Esophagus muscularis mucosa (tissue), 4 donors: ENCODE results near the gene EFNA1. TPM values are rescaled to one million over a fixed set of nuclear protein-coding genes. Genes with fewer than 3 reads are reported as not detected.

ENCODE experiments used
- DNase-seq: peaks from one replicate; pipeline ENCODE4 v3.0.0-alpha.2; 2017; ENCODE audit errors: extremely low spot score
- H3K27ac ChIP-seq, 4 donors: fragments of 200-600 bp; sonication (generic); replicated peaks in 1 of 4; 1 replicate in 3 of 4; 2 replicates in 1 of 4; pipeline ENCODE4 v1.5.1; 2016 to 2019; ENCODE audit warnings: mild to moderate bottlenecking in 1 of 4
- H3K27me3 ChIP-seq, 4 donors: fragments of 200-600 bp; sonication (generic); one replicate each; pipeline versions ENCODE4 v1.5.1 to v1.6.0; 2016 to 2019
- H3K36me3 ChIP-seq, 4 donors: fragments of 200-600 bp; sonication (generic); one replicate each; pipeline ENCODE4 v1.5.1; 2016 to 2019
- H3K4me1 ChIP-seq, 4 donors: fragments of 200-600 bp; sonication (generic); one replicate each; pipeline ENCODE4 v1.5.1; 2016 to 2019
- H3K4me3 ChIP-seq, 4 donors: fragments of 200-600 bp; sonication (generic); 1 replicate in 2 of 4; 2 replicates in 2 of 4; pipeline ENCODE4 v1.5.1; 2016 to 2019; ENCODE audit warnings: mild to moderate bottlenecking in 4 of 4, moderate library complexity in 1 of 4
- H3K9me3 ChIP-seq, 4 donors: fragments of 200-600 bp; sonication (generic); 1 replicate in 3 of 4; 2 replicates in 1 of 4; pipeline ENCODE4 v1.5.1; 2016 to 2019
- CTCF ChIP-seq, 3 experiments: fragments of 200-600 bp in 2 of 3; fragments of 450-650 bp in 1 of 3; sonication (generic) in 2 of 3; IDR thresholded peaks; one replicate each; pipeline ENCODE4 v1.5.1; 2017 to 2019; ENCODE audit warnings: antibody characterized with exemption in 3 of 3, mild to moderate bottlenecking in 2 of 3, moderate library complexity in 1 of 3
- EP300 ChIP-seq: sonication (generic); formaldehyde crosslinking; IDR thresholded peaks from one replicate; pipeline ENCODE4 v1.6.1; 2017; ENCODE audit warnings: antibody characterized with exemption
- POLR2A ChIP-seq: fragments of 450-650 bp; IDR thresholded peaks from one replicate; pipeline ENCODE4 v1.6.1; 2017; ENCODE audit warnings: antibody characterized with exemption, moderate library complexity, mild to moderate bottlenecking, low read depth
- POLR2AphosphoS5 ChIP-seq, 2 donors: sonication (generic); formaldehyde crosslinking; IDR thresholded peaks; one replicate each; pipeline ENCODE4 v1.6.1; 2017; ENCODE audit warnings: antibody characterized with exemption in 2 of 2
- WGBS: methylation state at CpG from one replicate; pipeline ENCODE4 v1.1.5; 2018; 5-methylcytosine and 5-hydroxymethylcytosine counted together
- intact Hi-C: fragments of 100-400 bp; cut with DNase I; formaldehyde crosslinking; loops from one replicate; pipeline ENCODE4 v1.15.1; 2023
- total RNA-seq, 4 donors: library from RNA; depleted of rRNA; stranded (reverse); fragments of >200 nt; gene quantifications; one replicate each; pipeline versions ENCODE4 v1.1.0 to v1.2.1, GENCODE V29; 2016

EFNA1 gene
- total RNA-seq, 4 donors from 2014 or later: 11.2 to 37.3 (median 27.5) TPM

GRCh38 chr1:155177192-155177917 lies 49.7 kb downstream of the EFNA1 start:
- 87% methylated on average over 11 of the region's 11 CpGs for WGBS
- DNase-seq: no peak
- Histone ChIP-seq H3K36me3 (peaks cover 0 to 4% (median 2%) of the 10 kb centered on the region in 4 donors), H3K4me1 (peaks cover 21 to 40% (median 31%) of the 10 kb centered on the region in 4 donors), H3K27ac (no peak overlapping the region), H3K9me3 (no peaks in the 10 kb centered on the region), H3K4me3 (no peak overlapping the region), H3K27me3 (peaks cover 0 to 24% (median 14%) of the 10 kb centered on the region in 4 donors)
- intact Hi-C loops: loop anchor here (5.0 kb wide), 1 partner anchor 415 kb away; no protein-coding TSS in a partner anchor
- TF ChIP-seq POLR2AphosphoS5 (IDR thresholded peaks at IDR 0.05) (no peak), CTCF (IDR thresholded peaks at IDR 0.05) (no peak), POLR2A (no peak), EP300 (no peak)

GRCh38 chr1:155177918-155178281 lies 50.2 kb downstream of the EFNA1 start:
- DNase-seq: no peak
- Histone ChIP-seq H3K9me3 (no peaks in the 10 kb centered on the region), H3K27me3 (peaks cover 0 to 24% (median 14%) of the 10 kb centered on the region in 4 donors), H3K36me3 (peaks cover 0 to 4% (median 2%) of the 10 kb centered on the region in 4 donors), H3K27ac (no peak overlapping the region), H3K4me3 (no peak overlapping the region), H3K4me1 (peaks cover 18 to 35% (median 28%) of the 10 kb centered on the region in 4 donors)
- TF ChIP-seq EP300 (no peak), POLR2A (no peak)
- intact Hi-C loops: loop anchor here (5.0 kb wide), 1 partner anchor 414 kb away; no protein-coding TSS in a partner anchor
- WGBS: 92% methylated on average over 2 of the region's 9 CpGs

- WGBS: 84% methylated on average over 27 of the region's 30 CpGs
- H3K36me3 ChIP-seq: peaks cover 0 to 4% (median 2%) of the 10 kb centered on the region in 4 donors
- TF ChIP-seq EP300 (no peak), CTCF (IDR thresholded peaks at IDR 0.05) (no peak), POLR2A (no peak), POLR2AphosphoS5 (IDR thresholded peaks at IDR 0.05) (no peak)
- peaks cover 15 to 30% (median 24%) of the 10 kb centered on the region in 4 donors for H3K4me1 ChIP-seq
- H3K27ac ChIP-seq: no peak overlapping the region
- no peak overlapping the region for H3K4me3 ChIP-seq
- no peaks in the 10 kb centered on the region for H3K9me3 ChIP-seq
- intact Hi-C loops: loop anchor here (5.0 kb wide), 1 partner anchor 414 kb away; no protein-coding TSS in a partner anchor
- peaks cover 0 to 23% (median 14%) of the 10 kb centered on the region in 4 donors for H3K27me3 ChIP-seq
- DNase-seq: no peak
Observed at GRCh38 chr1:155178441-155179111, 50.9 kb downstream of the EFNA1 start.

- TF ChIP-seq POLR2AphosphoS5 (IDR thresholded peaks at IDR 0.05) (no peak), POLR2A (no peak), CTCF (IDR thresholded peaks at IDR 0.05) (no peak), EP300 (no peak)
- Histone ChIP-seq H3K36me3 (peaks cover 0 to 4% (median 2%) of the 10 kb centered on the region in 4 donors), H3K27me3 (peaks cover 0 to 15% (median 6%) of the 10 kb centered on the region in 4 donors), H3K4me1 (peaks cover 7 to 22% (median 16%) of the 10 kb centered on the region in 4 donors), H3K9me3 (no peaks in the 10 kb centered on the region), H3K27ac (no peak overlapping the region), H3K4me3 (no peak overlapping the region)
- intact Hi-C loops: loop anchor here (5.0 kb wide), 1 partner anchor 413 kb away; no protein-coding TSS in a partner anchor
- DNase-seq: no peak
- 95% methylated on average over 30 of the region's 31 CpGs for WGBS
Observed at GRCh38 chr1:155179112-155180031, 51.7 kb downstream of the EFNA1 start.
